Neutrophil (primary cell): ENCODE data around the gene OR2D2.

ENCODE experiments used
- H3K27ac ChIP-seq: fragments of 200-600 bp; sonication (generic); 2 replicates; pipeline ENCODE4 v1.5.1; 2016; ENCODE audit warnings: mild to moderate bottlenecking, moderate library complexity
- H3K27me3 ChIP-seq: fragments of 200-600 bp; sonication (generic); 2 replicates; pipeline ENCODE4 v1.6.0; 2016; ENCODE audit warnings: mild to moderate bottlenecking
- H3K36me3 ChIP-seq: fragments of 200-600 bp; sonication (generic); 2 replicates; pipeline ENCODE4 v1.5.1; 2017
- H3K4me1 ChIP-seq, 2 experiments: fragments of 200-600 bp in 1 of 2; sonication (generic) in 1 of 2; 1 replicate in 1 of 2; 2 replicates in 1 of 2; pipeline versions ENCODE4 v1.5.1 to v1.6.1; 2013 to 2016; ENCODE audit warnings: low read depth in 1 of 2, low read length in 1 of 2, mild to moderate bottlenecking in 1 of 2, moderate library complexity in 1 of 2; ENCODE audit not compliant: control insufficient read depth in 1 of 2, insufficient read depth in 1 of 2
- H3K4me3 ChIP-seq, 2 experiments: fragments of 200-600 bp in 1 of 2; sonication (generic) in 1 of 2; 1 replicate in 1 of 2; 2 replicates in 1 of 2; pipeline ENCODE4 v1.5.1; 2013 to 2016; ENCODE audit warnings: low read depth in 1 of 2, low read length in 1 of 2, mild to moderate bottlenecking in 1 of 2, moderate library complexity in 1 of 2
- H3K9me3 ChIP-seq: fragments of 200-600 bp; sonication (generic); 2 replicates; pipeline ENCODE4 v1.5.1; 2016
- CTCF ChIP-seq: fragments of 200-600 bp; sonication (generic); IDR thresholded peaks from 2 replicates; pipeline ENCODE4 v1.5.1; 2016; ENCODE audit warnings: antibody characterized with exemption

OR2D2 gene

GRCh38 chr11:6876914-6877313 is 15.4 kb downstream of the OR2D2 start:
- H3K27me3 ChIP-seq, result no peaks in the 10 kb centered on the region
- no peak overlapping the region for H3K27ac ChIP-seq
- H3K4me1 ChIP-seq, result no peaks in the 10 kb centered on the region
- no peak overlapping the region for H3K4me3 ChIP-seq
- no peaks in the 10 kb centered on the region for H3K9me3 ChIP-seq
- H3K36me3 ChIP-seq, result no peaks in the 10 kb centered on the region
- no peak for TF ChIP-seq CTCF

GRCh38 chr11:6876325-6876724 is 16.0 kb downstream of the OR2D2 start, which contains the start of gene OR10A4:
Gene OR10A4 (plus strand): TSS chr11:6876625. CDS start chr11:6876648, 23 bp downstream.
- Histone ChIP-seq H3K4me1 (no peaks in the 10 kb centered on the region), H3K27me3 (no peaks in the 10 kb centered on the region), H3K27ac (no peak within 1 kb of the TSS), H3K9me3 (no peaks in the 10 kb centered on the region), H3K36me3 (no peaks in the 10 kb centered on the region), H3K4me3 (no peak within 1 kb of the TSS)
- no peak for TF ChIP-seq CTCF

DNA sequence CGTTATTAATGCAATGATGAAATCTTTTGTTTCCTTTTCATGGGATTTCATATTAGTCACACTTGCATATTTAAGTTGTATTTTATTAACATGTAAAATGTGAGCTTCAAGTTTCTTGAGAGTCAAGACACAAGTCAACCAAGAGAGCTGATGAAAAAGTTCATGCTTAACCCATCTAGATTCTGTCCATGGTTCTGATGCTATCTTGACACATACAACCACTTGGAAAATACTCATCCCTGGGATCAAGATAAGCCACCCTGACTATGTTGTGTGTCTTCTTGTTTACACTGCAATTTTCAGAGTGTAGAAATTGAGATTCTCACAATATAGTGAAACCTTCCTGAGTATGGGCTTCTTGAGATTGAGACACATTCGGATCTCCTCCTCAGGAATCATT is 16.5 kb downstream of the OR2D2 start:
- Histone ChIP-seq H3K4me3 (no peak overlapping the region), H3K9me3 (no peaks in the 10 kb centered on the region), H3K27me3 (no peaks in the 10 kb centered on the region), H3K4me1 (no peaks in the 10 kb centered on the region), H3K27ac (no peak overlapping the region), H3K36me3 (no peaks in the 10 kb centered on the region)
- no peak for TF ChIP-seq CTCF

DNA sequence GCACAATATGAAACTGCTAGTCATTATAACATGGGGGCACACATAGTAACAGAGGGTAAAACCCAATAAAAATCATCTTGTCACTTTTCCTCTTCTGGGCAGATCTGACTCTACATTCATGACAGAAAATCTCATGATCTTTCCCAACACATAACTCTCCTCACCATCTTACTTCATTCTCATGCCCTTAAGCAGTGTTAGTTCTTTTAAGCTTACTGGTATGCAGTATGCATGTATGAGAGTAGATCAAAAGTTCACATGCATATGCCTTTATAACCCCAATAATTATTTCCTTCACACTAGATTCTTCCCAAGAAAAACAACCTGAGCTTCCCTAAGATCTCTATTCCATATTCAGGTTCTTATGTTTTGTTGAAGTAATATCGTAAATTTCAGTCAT is 21.0 kb downstream of the OR2D2 start:
- TF ChIP-seq CTCF, result no peak
- no peaks in the 10 kb centered on the region for H3K27me3 ChIP-seq
- no peak overlapping the region for H3K4me3 ChIP-seq
- H3K4me1 ChIP-seq, result no peaks in the 10 kb centered on the region
- H3K9me3 ChIP-seq, result no peaks in the 10 kb centered on the region
- H3K27ac ChIP-seq, result no peak overlapping the region
- no peaks in the 10 kb centered on the region for H3K36me3 ChIP-seq

- Histone ChIP-seq H3K9me3 (no peaks in the 10 kb centered on the region), H3K4me1 (no peaks in the 10 kb centered on the region), H3K4me3 (no peak overlapping the region), H3K27ac (no peak overlapping the region), H3K36me3 (no peaks in the 10 kb centered on the region), H3K27me3 (no peaks in the 10 kb centered on the region)
- no peak for TF ChIP-seq CTCF
These were observed 27.9 kb downstream of the OR2D2 start for GRCh38 chr11:6864438-6864837.

DNA sequence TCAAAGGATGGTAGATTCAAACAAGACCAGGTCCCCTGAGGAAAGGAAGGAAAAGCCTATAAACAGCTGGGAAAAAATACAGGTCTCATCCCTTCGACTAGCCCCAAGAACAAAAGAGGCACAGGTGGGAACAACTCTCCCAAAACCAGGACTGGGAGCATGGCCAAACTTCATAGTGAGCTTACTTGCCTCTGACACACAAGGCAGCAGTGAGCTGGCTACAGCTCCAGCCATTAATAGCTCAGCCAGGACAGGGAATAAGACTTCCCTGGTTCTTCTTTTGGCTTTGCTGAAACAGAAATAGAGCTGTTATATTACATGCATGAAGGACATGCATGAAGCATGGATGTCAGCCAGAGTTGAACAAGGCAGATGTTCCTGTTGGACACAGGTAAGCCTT is 29.3 kb downstream of the OR2D2 start, which contains the start of gene OR10A2:
Gene OR10A2, plus strand, starts transcription at position 97 of the 400 bp plus-strand sequence. CDS start 6,698 bp downstream, outside the sequence.
- Histone ChIP-seq H3K27me3 (no peaks in the 10 kb centered on the region), H3K4me3 (no peak within 1 kb of the TSS), H3K9me3 (no peaks in the 10 kb centered on the region), H3K4me1 (no peaks in the 10 kb centered on the region), H3K27ac (no peak within 1 kb of the TSS), H3K36me3 (no peaks in the 10 kb centered on the region)
- TF ChIP-seq CTCF, result no peak
